Left ventricle myocardium superior (tissue), 1 donor: Measurements from ENCODE around the gene PRELID2. TPM values are rescaled to one million over a fixed set of nuclear protein-coding genes. Genes with fewer than 3 reads are reported as not detected.
"Not testable (repeated sequence)": the region's sequence is repeated elsewhere in the genome, so short reads cannot be mapped to it uniquely, and the experiment has no call there.

Source experiments
- ATAC-seq: fragments of 200-7000 bp; cut with Tn5 transposase; one replicate; pipeline ENCODE4 v1.9.1; 2020; ENCODE audit warnings: mild to moderate bottlenecking, moderate library complexity
- DNase-seq: peaks from one replicate; pipeline ENCODE4 v3.0.0-alpha.2; 2020
- intact Hi-C: fragments of 100-400 bp; cut with micrococcal nuclease; formaldehyde crosslinking; loops from one replicate; pipeline ENCODE4 v1.11.0; 2022
- long read RNA-seq: library from polyadenylated mRNA; unstranded; transcript quantifications from one replicate; pipeline ENCODE4 v2.0.0, GENCODE V29; 2021
- total RNA-seq: library from RNA; stranded (reverse); fragmentation: NEBNext Ultra II Directional; extraction: Animal tissue kit (Norgen Biotek cat#: 25700); gene quantifications from one replicate; pipeline ENCODE4 v1.2.1, GENCODE V29; 2021
- donor health status: DM: no; HTN: yes; CAD: no; lungs with severe emphysema.

Gene PRELID2
- total RNA-seq: 18.9 TPM
- long read RNA-seq, partial matches to known transcripts: 3 of 10 reads
- long read RNA-seq, other reads (novel, unspliced or antisense): 7 of 10 reads

- peak; percentile 94 for DNase-seq
- intact Hi-C loops: loop anchor here (5.0 kb wide), 1 partner anchor 212 kb away; no protein-coding TSS in a partner anchor
- peak; percentile 95 for ATAC-seq
Observed at GRCh38 chr5:145834917-145835847, at the start of gene PRELID2. TSS of gene PRELID2 (minus strand) at chr5:145835342. CDS start at chr5:145835251, 91 bp downstream.

- intact Hi-C loops: no loop called here
- peak; percentile 50 for ATAC-seq
- DNase-seq: no peak
Observed at GRCh38 chr5:145874765-145875164, 39.6 kb upstream of the PRELID2 start.

GRCh38 chr5:145872914-145873313 lies 37.8 kb upstream of the PRELID2 start, which contains the start of gene GRXCR2:
TSS of gene GRXCR2 (minus strand) at chr5:145873014. CDS start at chr5:145872968, 46 bp downstream.
- no peak for DNase-seq
- ATAC-seq: no peak
- intact Hi-C loops: no loop called here

- DNase-seq (no peak), ATAC-seq (no peak)
- intact Hi-C loops: no loop called here
Observed at GRCh38 chr5:145872486-145872885, 37.3 kb upstream of the PRELID2 start.

GRCh38 chr5:145869753-145870152 lies 34.6 kb upstream of the PRELID2 start:
- DNase-seq (no peak), ATAC-seq (no peak)
- intact Hi-C loops: no loop called here

GRCh38 chr5:145867806-145868205 lies 32.7 kb upstream of the PRELID2 start:
- no peak for DNase-seq
- intact Hi-C loops: no loop called here
- ATAC-seq: no peak

- intact Hi-C loops, ATAC-seq, DNase-seq: not testable (repeated sequence)
Observed at GRCh38 chr5:145864432-145864831, 29.3 kb upstream of the PRELID2 start.

- DNase-seq (no peak), ATAC-seq (no peak)
- intact Hi-C loops: no loop called here
Observed at GRCh38 chr5:145863003-145863402, 27.9 kb upstream of the PRELID2 start.

GRCh38 chr5:145859897-145860296 lies 24.8 kb upstream of the PRELID2 start:
- no peak for ATAC-seq
- intact Hi-C loops: no loop called here
- no peak for DNase-seq

GRCh38 chr5:145859453-145859852 lies 24.3 kb upstream of the PRELID2 start:
- intact Hi-C loops: no loop called here
- ATAC-seq: no peak
- DNase-seq: no peak

- ATAC-seq (no peak), DNase-seq (no peak)
- intact Hi-C loops: no loop called here
Observed at GRCh38 chr5:145858959-145859358, 23.8 kb upstream of the PRELID2 start.

GRCh38 chr5:145856285-145856818 lies 21.2 kb upstream of the PRELID2 start:
- intact Hi-C loops: no loop called here
- peak; percentile 57 for DNase-seq
- peak; percentile 90 for ATAC-seq

- intact Hi-C loops: no loop called here
- ATAC-seq (peak; percentile 30), DNase-seq (no peak)
Observed at GRCh38 chr5:145855763-145856267, 20.7 kb upstream of the PRELID2 start.

GRCh38 chr5:145854651-145855258 lies 19.6 kb upstream of the PRELID2 start:
- intact Hi-C loops: no loop called here
- ATAC-seq: peak; percentile 9
- no peak for DNase-seq

- ATAC-seq (no peak), DNase-seq (no peak)
- intact Hi-C loops: no loop called here
Observed at GRCh38 chr5:145853781-145854376, 18.7 kb upstream of the PRELID2 start.

GRCh38 chr5:145852990-145853389 lies 17.8 kb upstream of the PRELID2 start:
- DNase-seq (no peak), ATAC-seq (no peak)
- intact Hi-C loops: no loop called here

GRCh38 chr5:145848854-145849253 lies 13.7 kb upstream of the PRELID2 start:
- intact Hi-C loops: no loop called here
- no peak for ATAC-seq
- DNase-seq: no peak

GRCh38 chr5:145847499-145848497 lies 12.7 kb upstream of the PRELID2 start:
- intact Hi-C loops: no loop called here

More at GRCh38 chr5:145847499-145848497, 12.7 kb upstream of the PRELID2 start:
- ATAC-seq (no peak), DNase-seq (no peak)
